IPS-15b (cell line): ENCODE measurements around the gene TMED6.
A peak's percentile ranks its signal among the peaks of the same experiment; 100 is the strongest.

Source experiments
- H3K27me3 ChIP-seq: one replicate; pipeline ENCODE4 v1.6.1; 2013; ENCODE audit warnings: low read length; ENCODE audit not compliant: control insufficient read depth, insufficient read depth
- H3K36me3 ChIP-seq: one replicate; pipeline ENCODE4 v1.6.1; 2013; ENCODE audit warnings: low read length; ENCODE audit not compliant: control insufficient read depth, insufficient read depth
- H3K4me1 ChIP-seq: one replicate; pipeline ENCODE4 v1.6.1; 2013; ENCODE audit warnings: mild to moderate bottlenecking, low read length; ENCODE audit not compliant: control insufficient read depth, insufficient read depth
- H3K4me3 ChIP-seq: one replicate; pipeline ENCODE4 v1.5.1; 2013; ENCODE audit warnings: low read depth, low read length
- H3K9ac ChIP-seq: one replicate; pipeline ENCODE4 v1.6.1; 2013; ENCODE audit warnings: low read depth, mild to moderate bottlenecking, low read length
- H3K9me3 ChIP-seq: one replicate; pipeline ENCODE4 v1.6.1; 2013; ENCODE audit warnings: mild to moderate bottlenecking, low read length; ENCODE audit not compliant: control insufficient read depth, insufficient read depth

The TMED6 gene

DNA sequence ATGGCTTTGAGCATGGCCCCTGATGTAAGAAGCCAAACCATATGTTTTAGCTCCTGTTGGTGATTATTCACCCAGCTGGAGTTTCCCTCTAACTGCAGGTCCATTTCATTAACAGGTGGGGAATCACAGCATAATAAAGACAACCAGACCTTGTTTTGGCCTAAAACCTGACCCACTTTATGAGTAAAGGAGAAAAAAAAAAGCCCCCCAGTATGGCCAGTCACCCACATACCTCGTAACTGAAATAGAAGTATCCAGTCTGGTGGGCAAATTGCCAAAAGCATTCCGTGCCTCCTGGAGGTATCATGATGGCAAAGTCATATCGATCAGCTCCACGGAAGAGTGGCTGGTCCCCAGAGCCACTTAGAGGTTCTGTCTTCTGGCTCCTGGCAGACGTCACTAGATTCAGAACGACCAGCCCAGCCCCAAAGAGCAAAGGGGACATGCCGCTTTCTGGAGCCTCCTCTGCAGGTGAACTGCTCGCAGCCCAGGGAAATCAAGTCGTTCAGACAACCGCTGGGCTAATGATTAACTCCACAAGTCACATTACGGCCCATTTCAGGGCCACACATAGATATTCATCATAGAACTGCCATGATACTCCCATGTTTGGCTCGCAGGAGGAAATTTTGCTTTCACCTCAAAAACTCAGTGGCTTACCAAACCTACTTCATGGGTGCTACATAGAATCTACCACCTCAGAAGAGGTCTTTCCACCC, at the start of gene TMED6:
TSS of gene TMED6 (minus strand) at position 478 of the 719 bp plus-strand sequence. CDS start at position 445, 33 bp downstream.
- H3K4me1 ChIP-seq: no peaks in the 10 kb centered on the region
- H3K36me3 ChIP-seq: peaks cover 2% of the 10 kb centered on the region
- H3K27me3 ChIP-seq: no peaks in the 10 kb centered on the region
- no peaks in the 10 kb centered on the region for H3K9me3 ChIP-seq
- no peak within 1 kb of the TSS for H3K9ac ChIP-seq
- no peak within 1 kb of the TSS for H3K4me3 ChIP-seq

DNA sequence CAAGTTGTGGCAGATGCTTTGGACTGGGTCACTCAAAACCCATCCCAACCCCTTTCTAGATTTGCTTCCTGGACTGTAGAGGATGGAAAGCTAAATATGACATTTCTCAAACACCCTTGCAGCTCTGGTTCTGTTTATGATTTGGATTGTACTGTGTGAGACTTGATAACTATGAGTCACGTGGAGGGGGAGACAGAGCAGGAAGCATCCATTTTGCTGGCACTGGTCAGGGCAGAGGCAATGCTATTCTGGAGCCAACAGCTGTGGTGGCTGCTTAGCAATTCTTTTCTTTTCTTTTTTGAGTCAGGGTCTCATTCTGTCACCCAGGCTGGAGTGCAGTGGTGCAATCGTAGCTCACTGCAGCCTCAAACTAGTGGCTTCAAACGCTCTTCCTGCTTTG, 47.8 kb upstream of the TMED6 start:
- Histone ChIP-seq H3K27me3 (no peaks in the 10 kb centered on the region), H3K9ac (no peak overlapping the region), H3K4me3 (no peak overlapping the region), H3K36me3 (no peaks in the 10 kb centered on the region), H3K4me1 (peaks cover 6% of the 10 kb centered on the region), H3K9me3 (no peaks in the 10 kb centered on the region)

DNA sequence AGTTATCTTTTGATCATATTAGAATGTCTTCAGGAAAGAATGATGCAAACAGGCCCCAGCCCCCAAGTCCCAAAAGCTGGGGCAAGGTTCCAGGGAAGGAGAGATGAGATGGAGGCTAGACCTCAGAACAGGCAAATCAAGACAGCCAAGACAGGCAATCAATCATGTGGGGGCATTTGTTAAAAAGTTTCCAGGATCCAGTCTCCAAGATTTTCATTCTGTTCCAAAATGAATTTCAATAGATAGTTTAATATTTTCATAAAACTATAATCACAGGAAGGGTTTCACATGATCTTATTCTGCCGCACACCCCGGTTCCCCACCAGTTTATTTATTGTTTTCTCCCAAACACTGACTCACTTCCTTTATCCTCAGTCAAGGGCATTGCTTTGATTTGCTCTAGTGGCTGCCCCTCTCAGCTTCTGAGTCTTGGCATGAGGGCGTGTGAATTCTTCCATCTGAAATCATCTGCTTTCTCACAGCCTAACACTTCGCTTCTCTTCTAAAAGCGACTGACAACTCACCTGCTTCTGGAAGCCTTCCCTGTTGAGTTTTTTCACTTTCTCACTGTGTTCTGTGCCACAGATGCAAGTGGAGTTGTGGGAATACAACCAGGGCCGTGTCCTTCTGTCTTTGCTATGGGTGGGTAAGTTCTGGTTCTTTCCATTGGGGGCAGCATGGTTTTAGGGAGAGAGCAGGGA, 46.4 kb upstream of the TMED6 start:
- H3K9ac ChIP-seq: no peak overlapping the region
- H3K27me3 ChIP-seq: no peaks in the 10 kb centered on the region
- H3K9me3 ChIP-seq: no peaks in the 10 kb centered on the region
- no peak overlapping the region for H3K4me3 ChIP-seq
- H3K36me3 ChIP-seq: no peaks in the 10 kb centered on the region
- no peaks in the 10 kb centered on the region for H3K4me1 ChIP-seq

GRCh38 chr16:69396187-69397061, 44.8 kb upstream of the TMED6 start:
- no peaks in the 10 kb centered on the region for H3K4me1 ChIP-seq
- H3K4me3 ChIP-seq: no peak overlapping the region
- H3K27me3 ChIP-seq: no peaks in the 10 kb centered on the region
- no peaks in the 10 kb centered on the region for H3K36me3 ChIP-seq
- H3K9ac ChIP-seq: no peak overlapping the region
- H3K9me3 ChIP-seq: no peaks in the 10 kb centered on the region

DNA sequence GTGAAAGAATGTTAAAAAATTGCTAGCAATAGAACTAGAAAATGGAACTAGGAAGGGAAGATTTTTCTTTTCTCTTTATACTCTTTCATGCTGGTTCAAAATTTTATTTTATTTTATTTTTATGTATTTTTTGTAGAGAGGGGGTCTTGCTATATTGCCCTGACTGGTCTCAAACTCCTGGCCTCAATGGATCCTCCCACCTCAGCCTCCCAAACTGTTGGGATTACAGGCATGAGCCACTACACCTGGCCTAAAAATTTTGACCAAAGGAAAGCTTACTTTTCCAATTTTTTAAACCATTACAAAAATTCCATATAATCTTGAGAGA, 44.2 kb upstream of the TMED6 start:
- no peaks in the 10 kb centered on the region for H3K9me3 ChIP-seq
- no peaks in the 10 kb centered on the region for H3K4me1 ChIP-seq
- no peak overlapping the region for H3K4me3 ChIP-seq
- H3K27me3 ChIP-seq: no peaks in the 10 kb centered on the region
- H3K9ac ChIP-seq: no peak overlapping the region
- H3K36me3 ChIP-seq: no peaks in the 10 kb centered on the region

DNA sequence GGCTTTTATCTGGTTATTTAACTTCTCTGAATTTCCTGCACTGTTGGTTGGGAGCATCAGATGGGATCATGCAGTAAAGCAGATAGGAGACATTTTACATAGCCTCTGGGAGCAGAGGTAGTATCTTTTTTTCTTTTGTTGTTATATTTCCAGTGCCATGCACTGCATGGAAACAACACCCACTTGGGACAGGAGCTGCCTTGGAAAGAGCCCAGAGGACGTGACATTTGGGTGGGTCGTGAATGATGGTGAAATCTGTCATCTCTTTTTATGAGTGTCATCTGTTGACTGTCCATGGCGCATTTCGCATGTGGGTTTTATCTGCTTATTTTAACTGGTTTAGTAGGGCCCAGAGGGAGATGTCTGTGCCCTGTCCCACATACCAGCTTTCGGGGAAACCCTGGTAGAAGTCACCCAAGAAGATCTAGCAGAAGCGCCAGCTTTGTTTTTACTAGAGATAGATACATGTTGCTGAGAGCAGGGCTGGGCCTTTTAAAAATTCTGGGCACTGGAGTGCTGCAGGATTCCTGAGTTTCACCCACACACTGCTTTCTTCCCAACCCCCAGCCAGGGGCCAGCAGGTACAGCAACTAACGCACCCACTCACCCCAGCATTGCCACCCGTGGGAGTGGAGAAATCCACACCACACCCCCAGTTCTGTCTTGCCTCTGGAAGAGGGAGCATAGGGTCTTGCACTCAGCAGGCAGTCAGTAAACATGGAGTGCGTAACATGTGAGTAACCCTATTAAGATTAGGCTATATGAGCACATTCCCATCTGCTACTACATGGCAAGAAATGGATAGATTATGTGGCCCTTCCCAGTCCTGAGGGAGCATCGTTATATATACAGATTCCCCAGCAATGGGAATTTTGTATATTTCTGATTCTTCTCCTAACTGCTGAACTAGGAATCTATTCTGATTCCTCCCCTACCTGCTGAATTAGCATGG, 42.6 kb upstream of the TMED6 start:
- no peaks in the 10 kb centered on the region for H3K9me3 ChIP-seq
- H3K9ac ChIP-seq: no peak overlapping the region
- H3K4me3 ChIP-seq: no peak overlapping the region
- H3K4me1 ChIP-seq: no peaks in the 10 kb centered on the region
- H3K36me3 ChIP-seq: no peaks in the 10 kb centered on the region
- no peaks in the 10 kb centered on the region for H3K27me3 ChIP-seq

DNA sequence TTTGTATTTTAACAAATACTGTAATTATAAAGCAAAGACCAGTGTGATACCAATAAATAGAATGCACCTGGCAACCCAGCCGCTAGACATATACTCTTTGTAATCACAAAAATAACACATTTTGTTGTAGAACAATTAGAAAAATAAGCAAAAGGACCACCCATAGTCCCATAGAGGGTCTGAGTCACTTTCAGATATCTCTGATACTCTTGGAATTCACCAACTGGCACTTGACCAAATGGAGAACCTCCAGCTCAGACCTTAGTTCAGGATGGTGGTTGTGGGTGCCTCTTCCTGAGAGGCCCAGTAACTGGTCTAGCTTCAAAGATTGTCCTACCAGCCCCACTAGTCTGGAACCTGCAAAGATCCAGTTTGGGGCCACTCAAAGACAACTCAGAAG, 35.0 kb upstream of the TMED6 start:
- Histone ChIP-seq H3K36me3 (no peaks in the 10 kb centered on the region), H3K27me3 (no peaks in the 10 kb centered on the region), H3K4me1 (peaks cover 2% of the 10 kb centered on the region), H3K9ac (no peak overlapping the region), H3K4me3 (no peak overlapping the region), H3K9me3 (no peaks in the 10 kb centered on the region)

DNA sequence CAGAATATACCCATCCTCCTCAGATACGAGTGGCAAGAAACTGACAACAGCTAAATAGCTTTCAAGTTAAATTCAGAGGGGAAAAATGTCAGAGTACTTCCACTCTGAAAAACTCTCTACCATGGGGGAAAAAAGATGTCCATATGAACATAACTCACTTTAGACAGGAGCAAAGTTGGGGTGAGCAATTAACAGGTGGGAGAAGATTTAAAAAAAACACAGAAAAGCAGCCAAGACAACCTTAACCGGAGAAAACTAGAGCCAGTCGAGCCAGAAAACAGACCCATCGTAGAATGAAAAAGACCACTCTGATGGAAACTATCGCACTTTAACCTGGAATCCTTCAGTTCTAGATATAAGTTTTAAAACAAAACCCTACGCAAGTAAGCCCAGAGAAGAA, 33.4 kb upstream of the TMED6 start:
- peaks cover 2% of the 10 kb centered on the region for H3K4me1 ChIP-seq
- peak overlapping the region; percentile 81 for H3K9ac ChIP-seq
- no peaks in the 10 kb centered on the region for H3K36me3 ChIP-seq
- H3K9me3 ChIP-seq: no peaks in the 10 kb centered on the region
- no peaks in the 10 kb centered on the region for H3K27me3 ChIP-seq
- H3K4me3 ChIP-seq: peak overlapping the region; percentile 69

GRCh38 chr16:69382421-69382820, 30.8 kb upstream of the TMED6 start:
- peaks cover 2% of the 10 kb centered on the region for H3K4me1 ChIP-seq
- H3K9ac ChIP-seq: no peak overlapping the region
- H3K4me3 ChIP-seq: no peak overlapping the region
- no peaks in the 10 kb centered on the region for H3K9me3 ChIP-seq
- no peaks in the 10 kb centered on the region for H3K27me3 ChIP-seq
- H3K36me3 ChIP-seq: no peaks in the 10 kb centered on the region

DNA sequence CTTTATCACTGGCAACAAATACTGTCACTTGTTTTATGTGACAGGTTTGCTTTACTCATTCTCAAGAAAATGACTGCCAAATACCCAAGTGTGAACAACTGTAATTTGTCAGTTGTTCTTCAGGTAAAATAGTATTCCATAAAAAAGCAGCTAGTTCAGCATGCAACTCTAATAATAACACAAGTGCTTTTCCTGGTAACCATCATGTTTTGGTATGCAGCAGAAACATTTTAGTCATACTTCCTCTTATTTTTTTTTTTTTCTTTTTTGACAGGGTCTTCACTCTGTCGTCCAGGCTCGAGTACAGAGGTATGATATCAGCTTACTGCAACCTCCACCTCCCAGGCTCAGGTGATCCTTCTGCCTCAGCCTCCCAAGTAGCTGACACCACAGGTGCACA, 29.6 kb upstream of the TMED6 start:
- Histone ChIP-seq H3K4me1 (peaks cover 2% of the 10 kb centered on the region), H3K27me3 (no peaks in the 10 kb centered on the region), H3K9me3 (no peaks in the 10 kb centered on the region), H3K9ac (no peak overlapping the region), H3K36me3 (no peaks in the 10 kb centered on the region), H3K4me3 (no peak overlapping the region)

DNA sequence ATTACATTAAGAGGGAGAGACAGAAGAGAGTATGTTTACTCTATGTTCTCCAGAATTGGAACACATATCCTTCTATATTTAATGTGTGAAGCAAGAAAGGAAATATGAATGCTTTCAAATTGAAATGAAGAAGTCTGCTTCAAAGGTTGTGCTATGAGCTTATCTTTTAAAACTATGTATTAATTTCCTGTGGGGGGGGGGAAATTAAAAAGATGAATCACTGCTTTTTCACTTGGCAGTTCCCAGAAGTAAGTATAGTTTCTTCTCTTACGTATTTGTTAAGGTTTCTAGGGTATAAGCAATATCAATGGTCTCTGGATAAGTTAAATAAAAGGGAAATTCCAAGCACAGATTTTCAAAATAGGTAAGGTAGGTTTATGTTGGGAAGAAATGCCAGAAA, 27.2 kb upstream of the TMED6 start:
- Histone ChIP-seq H3K36me3 (no peaks in the 10 kb centered on the region), H3K4me1 (no peaks in the 10 kb centered on the region), H3K27me3 (no peaks in the 10 kb centered on the region), H3K9ac (no peak overlapping the region), H3K9me3 (no peaks in the 10 kb centered on the region), H3K4me3 (no peak overlapping the region)
